Hematopoietic multipotent progenitor cell treated with erythropoietin and hydrocortisone succinate and interleukin-3 and kit ligand, for 15 days (in vitro differentiated cells): ENCODE results near the gene PRDX1.
A peak's percentile ranks its signal among the peaks of the same experiment; 100 is the strongest.

Source experiments
- DNase-seq: peaks from one replicate; pipeline ENCODE4 v3.0.0-alpha.2; 2015; ENCODE audit warnings: low spot score

The PRDX1 gene

GRCh38 chr1:45521413-45522323 is at the start of gene PRDX1:
Gene PRDX1 (minus strand): TSS chr1:45521884. CDS start chr1:45519043, 2,841 bp downstream.
- DNase-seq: peak; percentile 95

- DNase-seq: no peak
Observed at GRCh38 chr1:45570631-45571030, 48.9 kb upstream of the PRDX1 start.

DNA sequence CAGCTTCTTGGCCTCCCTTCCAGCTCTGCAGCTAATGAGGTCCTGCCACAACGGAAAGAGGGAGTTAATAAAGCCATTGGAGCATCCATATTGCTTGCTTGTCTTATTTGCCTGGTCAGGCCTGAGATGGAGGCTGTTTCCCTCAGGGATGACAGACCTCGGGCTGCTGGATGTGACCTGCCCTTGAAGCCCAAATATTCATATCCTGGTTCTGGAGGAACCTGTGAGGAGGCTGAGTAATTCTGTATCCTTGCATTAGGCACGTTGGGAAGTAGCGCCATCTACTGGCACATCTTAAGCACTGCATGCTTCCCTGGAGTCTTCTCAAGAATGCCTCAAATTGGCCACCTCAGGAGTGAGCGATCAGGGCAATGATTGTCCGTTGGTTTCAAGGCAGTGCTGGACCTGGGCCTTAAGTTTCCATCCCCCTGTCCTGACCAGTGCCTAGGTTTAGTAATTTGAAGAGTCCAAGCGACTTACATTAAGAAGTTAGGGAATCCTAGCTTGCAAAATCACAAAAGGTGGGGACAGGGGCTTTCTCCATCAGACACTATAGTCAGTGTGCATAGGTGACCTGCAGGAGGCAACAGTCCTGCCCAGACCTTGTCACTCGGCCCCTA is 48.4 kb upstream of the PRDX1 start:
- DNase-seq: peak; percentile 81

DNA sequence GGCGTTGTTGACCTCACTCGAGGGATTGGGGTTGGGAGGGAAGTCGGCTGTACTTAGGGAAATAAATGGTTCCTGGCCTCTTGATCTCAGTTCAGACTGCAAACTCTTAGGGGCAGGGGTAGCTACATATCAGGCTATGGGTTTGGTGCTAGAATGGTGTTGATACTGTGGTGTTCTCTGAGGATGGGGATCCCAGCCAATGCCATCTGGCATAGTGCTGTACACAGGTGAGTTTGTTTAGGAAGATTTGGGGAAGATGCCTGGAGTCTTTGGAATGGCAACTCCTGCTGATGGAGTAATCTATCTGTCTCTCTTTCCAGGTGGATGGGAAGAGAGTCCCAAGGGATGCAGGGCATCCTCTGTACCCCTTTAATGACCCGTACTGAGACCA is 47.9 kb upstream of the PRDX1 start:
- no peak for DNase-seq

DNA sequence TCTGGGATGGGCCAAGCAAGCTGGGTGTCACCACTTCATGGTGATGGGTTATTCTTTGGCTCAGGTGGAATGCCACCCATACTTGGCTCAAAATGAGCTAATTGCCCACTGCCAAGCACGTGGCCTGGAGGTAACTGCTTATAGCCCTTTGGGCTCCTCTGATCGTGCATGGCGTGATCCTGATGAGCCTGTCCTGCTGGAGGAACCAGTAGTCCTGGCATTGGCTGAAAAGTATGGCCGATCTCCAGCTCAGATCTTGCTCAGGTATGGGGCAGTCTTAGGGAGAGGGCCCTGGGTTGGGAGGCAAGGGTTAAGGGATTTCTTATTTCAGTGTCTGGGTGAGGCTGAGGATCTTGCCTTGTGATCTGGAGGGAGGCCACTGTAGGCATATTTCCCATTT is 46.7 kb upstream of the PRDX1 start:
- DNase-seq: no peak

DNA sequence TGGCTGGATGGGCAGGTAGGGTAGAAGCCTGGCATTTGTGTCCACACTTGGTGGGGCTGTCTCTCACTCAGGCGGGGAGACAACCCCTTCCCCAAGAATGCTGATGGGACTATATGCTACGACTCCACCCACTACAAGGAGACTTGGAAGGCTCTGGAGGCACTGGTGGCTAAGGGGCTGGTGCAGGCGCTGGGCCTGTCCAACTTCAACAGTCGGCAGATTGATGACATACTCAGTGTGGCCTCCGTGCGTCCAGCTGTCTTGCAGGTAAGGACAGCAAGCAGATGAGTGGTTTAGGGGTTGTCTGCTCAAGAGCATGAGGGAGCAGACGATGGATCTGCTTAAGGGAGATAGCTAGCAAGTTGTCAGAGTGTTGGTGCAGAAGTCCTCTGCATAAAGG is 46.2 kb upstream of the PRDX1 start:
- DNase-seq: no peak

DNA sequence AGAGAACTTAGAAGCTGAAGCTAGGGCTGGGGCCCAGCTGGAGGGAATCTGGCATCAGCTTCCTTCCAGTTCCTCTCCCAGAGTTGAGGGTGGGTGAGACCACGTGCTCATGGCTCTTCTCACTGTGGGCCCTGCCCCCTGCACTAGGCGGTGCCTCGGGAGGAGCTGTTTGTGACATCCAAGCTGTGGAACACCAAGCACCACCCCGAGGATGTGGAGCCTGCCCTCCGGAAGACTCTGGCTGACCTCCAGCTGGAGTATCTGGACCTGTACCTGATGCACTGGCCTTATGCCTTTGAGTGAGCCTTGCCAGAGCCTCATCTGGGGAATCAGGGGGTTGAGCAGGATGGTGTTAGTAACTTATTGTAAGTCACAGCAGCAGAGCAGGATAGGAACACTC is 45.0 kb upstream of the PRDX1 start:
- DNase-seq: no peak

- DNase-seq: no peak
Observed at GRCh38 chr1:45563843-45564242, 42.2 kb upstream of the PRDX1 start.

DNA sequence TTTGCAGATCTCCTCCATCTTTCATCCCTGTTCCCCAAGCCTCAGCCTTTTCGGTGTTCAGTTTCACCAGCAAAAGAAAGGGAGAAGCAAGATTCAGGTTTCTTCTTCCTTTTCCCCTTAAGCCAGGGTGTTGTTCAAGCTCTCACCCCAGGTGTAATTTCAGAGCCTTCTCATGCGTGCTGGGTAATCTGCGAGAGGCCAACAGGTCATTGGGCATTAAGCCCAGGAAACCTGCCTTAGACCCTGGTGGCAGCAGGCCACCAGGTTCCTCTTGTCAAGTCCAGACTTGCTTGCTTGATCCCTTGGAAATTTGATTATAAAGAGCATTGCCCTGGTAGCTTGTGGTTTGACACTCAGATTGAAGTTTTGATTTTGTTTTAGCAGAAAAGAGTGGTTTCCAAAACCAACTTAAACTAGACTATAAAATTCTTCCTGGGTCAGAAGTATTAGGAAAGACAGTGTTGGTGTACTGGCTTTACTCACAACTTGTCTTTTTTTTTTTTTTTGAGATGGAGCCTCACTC is 35.8 kb upstream of the PRDX1 start:
- DNase-seq: no peak

DNA sequence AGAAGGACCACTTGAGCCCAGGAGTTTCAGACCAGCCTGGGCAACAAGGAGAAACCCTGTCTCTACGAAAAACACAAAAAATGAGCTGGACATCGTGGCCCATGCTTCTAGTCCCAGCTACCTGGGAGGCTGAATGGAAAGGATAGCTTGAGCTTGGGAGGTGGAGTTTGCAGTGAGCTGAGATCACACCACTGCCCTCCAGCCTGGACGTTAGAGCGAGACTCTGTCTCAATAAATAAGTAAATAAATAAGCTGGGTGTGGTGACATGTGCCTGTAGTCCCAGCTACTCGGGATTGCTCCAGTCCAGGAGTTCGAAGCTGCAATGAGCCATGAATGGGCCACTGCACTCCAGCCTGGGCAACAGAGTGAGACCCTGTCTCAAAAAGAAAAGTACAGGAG is 32.5 kb upstream of the PRDX1 start:
- DNase-seq: no peak

DNA sequence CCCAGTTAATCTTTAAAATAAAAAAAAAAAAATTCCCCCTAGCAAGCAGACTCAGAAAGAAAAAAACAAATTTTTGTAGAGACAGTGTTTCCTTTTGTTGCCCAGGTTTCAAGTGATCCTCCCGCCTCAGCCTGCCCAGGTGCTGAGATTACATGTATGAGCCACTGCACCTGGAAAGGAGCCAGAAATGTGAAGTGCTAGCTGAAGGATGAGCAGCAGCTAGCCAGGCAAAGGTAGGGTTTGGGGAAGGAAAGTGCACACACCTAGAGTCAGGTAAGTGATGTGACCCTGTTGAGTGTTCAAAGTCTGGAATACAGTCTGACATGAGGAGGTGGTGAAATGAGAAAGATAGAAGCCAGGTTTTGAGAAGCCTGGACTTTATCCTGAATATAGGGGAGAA is 30.6 kb upstream of the PRDX1 start:
- DNase-seq: no peak

DNA sequence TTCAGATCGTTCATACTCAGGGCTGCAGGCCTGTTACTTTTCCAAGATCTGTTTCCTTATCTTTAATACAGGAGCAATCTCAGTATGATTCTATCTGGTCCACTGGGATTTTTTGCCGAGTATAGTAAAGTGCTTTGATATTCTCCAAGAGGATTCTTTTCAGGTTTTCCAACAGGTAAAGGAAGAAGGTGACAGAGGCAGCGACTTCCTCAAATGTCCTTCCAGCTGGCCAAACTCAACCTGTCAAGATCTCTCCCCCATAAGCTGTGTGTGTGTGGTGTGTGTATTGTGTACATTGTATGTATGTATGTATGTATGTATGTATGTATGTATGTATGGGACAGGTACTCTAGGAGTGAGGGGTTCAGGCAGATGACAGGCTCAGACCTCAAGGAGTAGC is 30.0 kb upstream of the PRDX1 start:
- DNase-seq: no peak

DNA sequence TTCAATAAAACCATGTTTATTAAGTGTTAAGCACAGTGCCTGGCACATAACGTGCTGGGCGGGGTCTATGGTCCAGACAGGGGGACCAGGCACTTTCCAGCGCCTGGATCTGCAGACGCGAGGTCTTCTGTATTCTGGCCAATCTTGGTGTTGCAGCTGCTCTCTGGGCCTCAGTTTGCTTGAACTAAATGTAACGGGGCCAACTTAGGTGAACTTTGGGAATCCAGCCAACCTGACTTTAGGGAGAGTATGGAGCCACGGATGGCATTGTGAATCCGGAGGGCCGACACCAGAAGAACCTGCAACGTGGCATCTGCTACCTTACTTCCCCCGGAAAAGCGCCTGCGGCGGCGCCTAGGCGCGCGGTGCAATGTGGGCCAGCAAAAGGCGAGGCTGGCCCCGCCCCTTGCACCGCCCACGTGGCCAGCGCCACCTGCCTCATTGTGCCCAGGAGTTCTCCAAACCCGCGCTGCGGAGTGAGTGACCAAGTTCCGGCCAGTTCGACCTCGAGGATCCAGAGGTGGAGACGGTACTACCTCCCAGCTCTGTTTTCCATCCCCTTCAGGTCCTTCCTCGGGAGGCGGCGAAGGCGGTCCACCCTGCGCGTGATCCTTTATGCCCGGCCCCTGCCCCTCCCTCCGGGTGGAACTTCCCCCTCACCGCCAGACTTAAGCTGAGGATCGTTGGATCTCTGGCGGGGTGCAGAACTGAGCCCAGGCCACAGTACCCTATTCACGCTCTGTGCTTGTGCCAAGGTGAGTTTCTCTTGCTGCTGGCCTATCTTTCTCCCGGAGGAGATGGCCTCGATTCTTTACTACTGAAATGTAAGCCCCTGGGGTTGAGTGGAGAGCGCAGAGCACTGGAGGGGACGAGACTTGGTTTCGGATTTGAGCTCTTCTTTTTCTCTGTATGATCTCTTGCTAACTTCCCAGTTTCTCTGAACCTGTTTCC is 29.0 kb upstream of the PRDX1 start, which contains the start of gene AKR1A1:
AKR1A1 (plus strand) TSS at position 426 of the 951 bp plus-strand sequence. CDS start 10,969 bp downstream, outside the sequence.
- DNase-seq: peak; percentile 83

DNA sequence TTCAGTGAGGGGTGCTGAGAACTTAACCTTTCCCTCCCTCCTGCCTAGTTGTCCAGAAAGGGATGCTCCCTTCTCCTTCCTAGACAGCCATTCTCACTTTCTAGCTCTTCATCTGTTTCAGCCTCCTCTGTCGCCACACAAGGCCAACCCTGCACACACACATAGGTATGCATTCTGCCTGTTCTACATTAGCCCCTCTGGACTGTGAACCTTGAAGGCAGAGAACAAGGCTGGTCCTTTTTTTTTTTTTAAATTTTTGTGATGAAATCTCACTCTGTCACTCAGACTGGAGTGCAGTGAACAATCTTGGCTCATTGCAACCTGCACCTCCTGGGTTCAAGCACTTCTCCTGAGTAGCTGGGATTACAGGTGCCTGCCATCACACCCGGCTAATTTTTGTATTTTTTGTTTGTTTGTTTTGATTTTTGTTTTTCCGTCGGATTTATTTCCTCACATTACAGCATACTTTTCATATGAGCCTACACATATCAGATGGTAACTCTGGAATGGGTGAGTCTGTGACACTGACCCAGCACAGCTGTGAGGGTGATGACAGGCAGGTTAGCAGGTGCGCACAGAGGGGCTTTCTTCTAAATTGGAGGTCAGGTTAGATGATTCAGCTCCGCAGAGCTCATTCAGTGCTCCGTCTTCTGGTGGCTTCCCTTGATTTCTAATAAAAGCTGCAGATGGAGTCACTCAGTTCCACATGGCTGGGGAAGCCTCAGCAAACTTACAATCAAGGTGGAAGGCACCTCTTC is 24.0 kb upstream of the PRDX1 start:
- DNase-seq: no peak

DNA sequence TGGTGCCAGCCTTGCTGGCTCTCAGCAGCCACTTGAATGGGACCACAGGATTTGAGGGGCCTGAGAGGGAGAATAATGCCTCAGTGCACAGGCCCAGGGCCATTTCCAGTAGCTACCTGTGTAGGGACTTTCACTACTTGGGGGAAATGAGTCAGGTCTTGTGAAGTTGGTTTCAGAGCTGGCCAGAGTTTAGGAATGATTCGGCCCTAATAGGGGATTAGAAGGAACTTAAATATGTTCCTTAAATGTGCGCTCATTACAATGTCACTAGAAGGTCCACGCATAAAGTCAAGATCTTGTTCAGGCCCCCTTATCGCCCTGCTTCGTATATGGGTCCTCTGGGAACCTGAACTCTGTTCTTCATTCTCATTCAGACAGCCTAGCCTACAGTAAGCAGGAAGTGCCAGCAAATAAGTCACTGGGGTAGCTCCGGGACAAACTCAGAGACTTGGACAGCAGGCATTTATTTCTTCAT is 23.4 kb upstream of the PRDX1 start:
- no peak for DNase-seq

GRCh38 chr1:45544530-45544929 is 22.8 kb upstream of the PRDX1 start:
- DNase-seq: no peak

DNA sequence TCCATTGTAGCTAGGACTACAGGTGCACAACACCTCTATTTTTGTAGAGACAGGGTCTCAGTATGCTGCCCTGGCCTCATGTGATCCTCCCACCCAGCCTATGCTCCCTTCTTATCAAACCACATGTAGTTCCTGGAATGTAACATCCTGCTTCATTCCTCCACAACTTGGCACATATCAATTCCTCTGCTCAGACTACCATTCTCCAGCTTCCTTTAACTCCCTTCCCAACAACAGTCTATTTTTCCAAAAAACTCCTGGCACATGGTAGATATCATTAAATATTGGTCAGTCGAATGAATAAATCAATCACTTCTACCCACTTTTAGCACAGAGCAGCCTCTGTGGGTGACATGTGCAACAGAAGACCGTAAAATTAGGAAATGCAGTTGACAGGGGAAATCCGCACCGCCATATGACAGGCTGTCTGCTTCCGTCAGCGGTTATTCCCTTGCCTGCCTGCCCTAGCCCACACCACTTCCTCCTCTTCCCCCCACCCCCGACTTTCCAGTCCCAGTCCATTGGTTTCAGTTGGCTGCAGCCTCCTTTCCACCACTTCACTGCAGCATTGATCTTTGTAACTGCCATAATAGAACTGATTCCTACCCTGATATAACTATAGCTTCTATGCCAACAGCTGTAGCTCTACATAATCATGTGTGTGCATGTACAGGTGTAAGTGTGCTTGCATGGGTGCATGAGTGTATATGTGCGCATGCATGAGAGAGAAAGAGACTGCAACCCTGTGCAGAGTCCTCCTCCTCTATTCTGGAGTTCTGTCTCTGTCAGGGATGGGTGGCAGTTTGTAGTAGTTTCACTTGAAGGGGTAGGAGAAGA is 22.1 kb upstream of the PRDX1 start:
- no peak for DNase-seq

DNA sequence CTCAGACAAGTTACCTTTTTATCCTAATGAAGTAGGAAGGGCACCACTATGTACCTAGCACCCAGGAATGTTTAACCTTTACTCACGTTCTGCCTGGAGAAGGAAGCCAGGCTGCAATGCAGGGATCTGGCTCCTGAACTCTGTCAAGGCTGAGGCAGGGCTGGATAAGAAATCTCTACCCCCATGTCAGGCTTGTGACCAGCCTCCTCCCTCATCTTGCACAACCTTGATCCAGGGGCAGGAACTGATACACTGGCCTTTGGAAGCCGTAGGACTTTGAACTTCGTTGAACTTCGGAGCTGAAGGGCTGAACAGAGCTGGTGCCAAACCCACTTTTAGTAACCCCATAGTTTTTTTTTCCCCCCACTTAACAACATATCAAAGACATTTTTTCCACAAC is 20.9 kb upstream of the PRDX1 start:
- no peak for DNase-seq

DNA sequence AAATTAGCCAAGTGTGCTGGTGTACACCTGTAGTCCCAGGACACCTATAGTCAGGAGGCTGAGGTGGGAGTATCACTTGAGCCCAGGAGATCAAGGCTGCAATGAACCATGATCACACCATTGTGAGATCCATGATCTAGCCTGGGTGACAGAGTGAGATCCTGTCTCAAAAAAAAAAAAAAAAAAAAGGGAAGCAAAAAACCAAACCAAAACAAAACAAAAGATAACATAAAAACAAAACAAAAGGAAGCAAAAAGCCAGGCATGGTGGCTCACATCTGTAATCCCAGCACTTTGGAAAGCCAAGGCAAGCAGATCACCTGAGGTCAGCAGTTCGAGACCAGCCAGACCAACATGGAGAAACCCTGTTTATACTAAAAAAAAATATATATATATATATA is 19.5 kb upstream of the PRDX1 start:
- DNase-seq: no peak

DNA sequence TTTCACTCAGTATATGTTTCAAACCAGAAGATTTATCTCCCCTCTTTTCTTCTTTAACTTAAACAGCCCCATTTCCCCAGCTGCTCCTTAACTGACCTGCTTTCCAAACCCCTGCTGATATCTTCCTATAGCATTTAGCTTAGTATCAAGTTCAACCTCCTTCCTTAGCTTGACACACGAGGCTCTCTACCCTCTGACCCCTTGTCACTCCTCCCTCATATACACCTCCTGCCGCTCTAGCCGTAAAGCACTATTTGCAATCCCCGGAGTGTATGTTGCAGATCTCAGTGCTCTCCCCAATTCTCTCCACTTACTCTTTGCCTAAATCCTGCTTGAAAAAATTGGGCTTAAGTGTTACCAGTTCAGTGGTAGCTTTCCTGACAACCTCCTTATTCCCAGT is 15.2 kb upstream of the PRDX1 start:
- DNase-seq: no peak
